GM12878 (cell line): ENCODE measurements around the gene RAD1. TPM values are rescaled to one million over a fixed set of nuclear protein-coding genes. Genes with fewer than 3 reads are reported as not detected.

Experiments
- ASH2L ChIP-seq: fragments of 300-600, 200-600 bp; sonication (generic); IDR thresholded peaks from 2 replicates; pipeline ENCODE4 v1.6.1; 2017; ENCODE audit warnings: low read depth, mild to moderate bottlenecking, borderline replicate concordance
- BACH1 ChIP-seq: fragments of 450-650 bp; IDR thresholded peaks from 2 replicates; pipeline ENCODE4 v1.6.1; 2017; ENCODE audit warnings: mild to moderate bottlenecking, borderline replicate concordance
- CBFB ChIP-seq: IDR thresholded peaks from 2 replicates; pipeline ENCODE4 v1.6.1; 2016; ENCODE audit warnings: antibody characterized with exemption, low read depth
- CBX5 ChIP-seq: sonication (generic); IDR thresholded peaks from 2 replicates; pipeline ENCODE4 v1.6.1; 2016; ENCODE audit warnings: low read depth, moderate library complexity, mild to moderate bottlenecking, inconsistent platforms
- CREB1 ChIP-seq: IDR thresholded peaks from 2 replicates; pipeline ENCODE4 v1.6.1; 2012; ENCODE audit warnings: low read depth, mild to moderate bottlenecking, inconsistent platforms
- FOXM1 ChIP-seq: IDR thresholded peaks from 2 replicates; pipeline ENCODE4 v1.6.1; 2012; ENCODE audit warnings: low read depth, mild to moderate bottlenecking, inconsistent platforms, low read length, moderate library complexity
- GABPA ChIP-seq: IDR thresholded peaks from 2 replicates; pipeline ENCODE4 v1.6.1; 2014; ENCODE audit warnings: antibody characterized with exemption, low read depth, mild to moderate bottlenecking, inconsistent platforms
- JUND ChIP-seq: IDR thresholded peaks from 2 replicates; pipeline ENCODE4 v1.6.1; 2012; ENCODE audit warnings: low read depth, mild to moderate bottlenecking, low read length, improper control_type of control experiment, moderate library complexity
- LARP7 ChIP-seq: fragments of 450-650 bp; IDR thresholded peaks from 2 replicates; pipeline ENCODE4 v1.6.1; 2017; ENCODE audit warnings: mild to moderate bottlenecking
- MEF2A ChIP-seq: IDR thresholded peaks from 2 replicates; pipeline ENCODE4 v1.6.1; 2011; ENCODE audit warnings: low read depth, mild to moderate bottlenecking, low read length, moderate library complexity; ENCODE audit not compliant: insufficient read depth
- NFIC ChIP-seq: IDR thresholded peaks from 2 replicates; pipeline ENCODE4 v1.6.1; 2012; ENCODE audit warnings: low read depth, mild to moderate bottlenecking, inconsistent platforms, low read length, moderate library complexity
- NFYB ChIP-seq: IDR thresholded peaks from 2 replicates; pipeline ENCODE4 v1.6.1; 2011; ENCODE audit warnings: low read depth, mild to moderate bottlenecking, low read length, improper control_type of control experiment, moderate library complexity; ENCODE audit not compliant: insufficient read depth
- POLR2A ChIP-seq: IDR thresholded peaks from 2 replicates; pipeline ENCODE4 v1.6.1; 2011; ENCODE audit warnings: low read depth, mild to moderate bottlenecking, low read length
- RFX5 ChIP-seq: IDR thresholded peaks from 2 replicates; pipeline ENCODE4 v1.6.1; 2011; ENCODE audit warnings: low read depth, low read length, improper control_type of control experiment
- RUNX3 ChIP-seq: IDR thresholded peaks from 2 replicates; pipeline ENCODE4 v1.6.1; 2012; ENCODE audit warnings: low read length, inconsistent platforms
- polyA plus RNA-seq, 11 experiments: library from polyadenylated mRNA; depleted of rRNA in 4 of 11; unstranded in 6 of 11; stranded (reverse) in 5 of 11; fragments of >200 nt; fragmentation: Nextera tagmentation in 4 of 11; fragmentation: Illumina TruSeq in 1 of 11; extraction: Ambion mirVana in 4 of 11; extraction: Trizol in 1 of 11; gene quantifications; 1 replicate in 1 of 11; 2 replicates in 10 of 11; pipeline versions ENCODE4 v1.2.1 to v1.2.3, GENCODE V29; 2011 to 2016; ENCODE audit warnings: inconsistent platforms in 2 of 11, missing spikeins in 2 of 11, low read depth in 1 of 11
- total RNA-seq, 4 experiments: library from RNA; depleted of rRNA in 3 of 4; stranded (reverse); fragments of >200 nt in 3 of 4; fragmentation: Illumina TruSeq in 1 of 4; extraction: Trizol in 1 of 4; gene quantifications; 2 replicates each; pipeline versions ENCODE4 v1.2.1 to v1.2.3, GENCODE V29; 2013 to 2021
- TF ChIP-seq, protein P1 (sequence below): fragments of 150-350 bp; IDR thresholded peaks from 2 replicates; pipeline ENCODE4 v1.6.1; 2016; ENCODE audit warnings: low read depth, low read length
- TF ChIP-seq, protein P2 (sequence below): fragments of 450-650 bp; IDR thresholded peaks from 2 replicates; pipeline ENCODE4 v1.6.1; 2017; ENCODE audit warnings: mild to moderate bottlenecking, moderate library complexity
- TF ChIP-seq, protein P3 (sequence below): fragments of 450-650 bp; IDR thresholded peaks from 2 replicates; pipeline ENCODE4 v1.6.1; 2017; ENCODE audit warnings: low read depth, mild to moderate bottlenecking, moderate library complexity

Gene RAD1
- total and polyA plus RNA-seq, 10 of the 15 experiments (the other 5 are each of a cell fraction or from before 2014, with no cell fraction given), result 21.1 to 58.4 (median 37.2) TPM

DNA sequence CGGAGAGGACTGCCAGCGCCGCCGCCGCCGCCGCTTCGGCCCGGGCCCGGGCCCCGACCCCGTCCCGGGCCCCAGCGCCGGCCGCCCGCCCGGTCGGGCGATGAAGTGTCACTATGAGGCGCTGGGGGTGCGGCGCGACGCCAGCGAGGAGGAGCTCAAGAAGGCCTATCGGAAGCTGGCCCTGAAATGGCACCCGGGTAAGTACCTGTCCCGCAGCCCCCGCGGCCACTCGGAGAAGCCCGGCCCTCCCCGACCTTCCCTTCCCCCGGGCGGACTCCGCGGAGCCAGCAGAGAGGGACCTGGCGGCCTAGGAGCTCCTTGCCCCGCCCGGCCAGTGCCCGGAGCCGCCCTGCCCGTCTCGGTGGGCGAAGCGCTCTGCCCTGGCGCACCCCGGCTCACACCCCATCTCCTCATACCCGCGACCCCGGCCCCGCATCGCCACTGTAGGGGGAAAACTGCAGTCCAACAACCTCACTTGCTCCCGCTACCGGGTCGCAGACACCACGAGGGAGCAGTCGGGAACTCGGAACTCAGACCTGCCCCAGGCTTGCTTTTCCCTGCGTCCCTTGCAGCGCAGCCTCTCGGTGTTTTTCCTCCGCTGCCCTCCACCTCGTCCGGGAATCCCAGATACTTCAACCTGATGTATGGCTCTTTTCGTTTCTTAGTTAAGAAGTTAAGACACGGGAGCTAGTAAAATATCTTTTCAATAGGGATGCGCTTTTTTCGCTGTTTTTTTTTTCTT lies 14.6 kb upstream of the RAD1 start (continued):
- TF ChIP-seq MEF2A, result no peak
- no peak for TF ChIP-seq FOXM1
- peak; percentile 39; the same call in 1 of the 2 replicates for TF ChIP-seq LARP7
- TF ChIP-seq BACH1, result peak; percentile 39; the same call in 1 of the 2 replicates
- TF ChIP-seq RUNX3, result 0 out of 2 replicates have a peak, but pooled peaks have one; percentile 14
- no peak for TF ChIP-seq ASH2L
- TF ChIP-seq, protein P1, sequence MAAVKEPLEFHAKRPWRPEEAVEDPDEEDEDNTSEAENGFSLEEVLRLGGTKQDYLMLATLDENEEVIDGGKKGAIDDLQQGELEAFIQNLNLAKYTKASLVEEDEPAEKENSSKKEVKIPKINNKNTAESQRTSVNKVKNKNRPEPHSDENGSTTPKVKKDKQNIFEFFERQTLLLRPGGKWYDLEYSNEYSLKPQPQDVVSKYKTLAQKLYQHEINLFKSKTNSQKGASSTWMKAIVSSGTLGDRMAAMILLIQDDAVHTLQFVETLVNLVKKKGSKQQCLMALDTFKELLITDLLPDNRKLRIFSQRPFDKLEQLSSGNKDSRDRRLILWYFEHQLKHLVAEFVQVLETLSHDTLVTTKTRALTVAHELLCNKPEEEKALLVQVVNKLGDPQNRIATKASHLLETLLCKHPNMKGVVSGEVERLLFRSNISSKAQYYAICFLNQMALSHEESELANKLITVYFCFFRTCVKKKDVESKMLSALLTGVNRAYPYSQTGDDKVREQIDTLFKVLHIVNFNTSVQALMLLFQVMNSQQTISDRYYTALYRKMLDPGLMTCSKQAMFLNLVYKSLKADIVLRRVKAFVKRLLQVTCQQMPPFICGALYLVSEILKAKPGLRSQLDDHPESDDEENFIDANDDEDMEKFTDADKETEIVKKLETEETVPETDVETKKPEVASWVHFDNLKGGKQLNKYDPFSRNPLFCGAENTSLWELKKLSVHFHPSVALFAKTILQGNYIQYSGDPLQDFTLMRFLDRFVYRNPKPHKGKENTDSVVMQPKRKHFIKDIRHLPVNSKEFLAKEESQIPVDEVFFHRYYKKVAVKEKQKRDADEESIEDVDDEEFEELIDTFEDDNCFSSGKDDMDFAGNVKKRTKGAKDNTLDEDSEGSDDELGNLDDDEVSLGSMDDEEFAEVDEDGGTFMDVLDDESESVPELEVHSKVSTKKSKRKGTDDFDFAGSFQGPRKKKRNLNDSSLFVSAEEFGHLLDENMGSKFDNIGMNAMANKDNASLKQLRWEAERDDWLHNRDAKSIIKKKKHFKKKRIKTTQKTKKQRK, result no peak
- TF ChIP-seq NFIC, result no peak
- TF ChIP-seq CREB1, result no peak
- TF ChIP-seq, protein P2, sequence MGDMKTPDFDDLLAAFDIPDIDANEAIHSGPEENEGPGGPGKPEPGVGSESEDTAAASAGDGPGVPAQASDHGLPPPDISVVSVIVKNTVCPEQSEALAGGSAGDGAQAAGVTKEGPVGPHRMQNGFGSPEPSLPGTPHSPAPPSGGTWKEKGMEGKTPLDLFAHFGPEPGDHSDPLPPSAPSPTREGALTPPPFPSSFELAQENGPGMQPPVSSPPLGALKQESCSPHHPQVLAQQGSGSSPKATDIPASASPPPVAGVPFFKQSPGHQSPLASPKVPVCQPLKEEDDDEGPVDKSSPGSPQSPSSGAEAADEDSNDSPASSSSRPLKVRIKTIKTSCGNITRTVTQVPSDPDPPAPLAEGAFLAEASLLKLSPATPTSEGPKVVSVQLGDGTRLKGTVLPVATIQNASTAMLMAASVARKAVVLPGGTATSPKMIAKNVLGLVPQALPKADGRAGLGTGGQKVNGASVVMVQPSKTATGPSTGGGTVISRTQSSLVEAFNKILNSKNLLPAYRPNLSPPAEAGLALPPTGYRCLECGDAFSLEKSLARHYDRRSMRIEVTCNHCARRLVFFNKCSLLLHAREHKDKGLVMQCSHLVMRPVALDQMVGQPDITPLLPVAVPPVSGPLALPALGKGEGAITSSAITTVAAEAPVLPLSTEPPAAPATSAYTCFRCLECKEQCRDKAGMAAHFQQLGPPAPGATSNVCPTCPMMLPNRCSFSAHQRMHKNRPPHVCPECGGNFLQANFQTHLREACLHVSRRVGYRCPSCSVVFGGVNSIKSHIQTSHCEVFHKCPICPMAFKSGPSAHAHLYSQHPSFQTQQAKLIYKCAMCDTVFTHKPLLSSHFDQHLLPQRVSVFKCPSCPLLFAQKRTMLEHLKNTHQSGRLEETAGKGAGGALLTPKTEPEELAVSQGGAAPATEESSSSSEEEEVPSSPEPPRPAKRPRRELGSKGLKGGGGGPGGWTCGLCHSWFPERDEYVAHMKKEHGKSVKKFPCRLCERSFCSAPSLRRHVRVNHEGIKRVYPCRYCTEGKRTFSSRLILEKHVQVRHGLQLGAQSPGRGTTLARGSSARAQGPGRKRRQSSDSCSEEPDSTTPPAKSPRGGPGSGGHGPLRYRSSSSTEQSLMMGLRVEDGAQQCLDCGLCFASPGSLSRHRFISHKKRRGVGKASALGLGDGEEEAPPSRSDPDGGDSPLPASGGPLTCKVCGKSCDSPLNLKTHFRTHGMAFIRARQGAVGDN, result peak; percentile 27; the same call in 1 of the 2 replicates
- TF ChIP-seq RFX5, result no peak
- TF ChIP-seq CBX5, result no peak
- no peak for TF ChIP-seq GABPA
- TF ChIP-seq, protein P3, sequence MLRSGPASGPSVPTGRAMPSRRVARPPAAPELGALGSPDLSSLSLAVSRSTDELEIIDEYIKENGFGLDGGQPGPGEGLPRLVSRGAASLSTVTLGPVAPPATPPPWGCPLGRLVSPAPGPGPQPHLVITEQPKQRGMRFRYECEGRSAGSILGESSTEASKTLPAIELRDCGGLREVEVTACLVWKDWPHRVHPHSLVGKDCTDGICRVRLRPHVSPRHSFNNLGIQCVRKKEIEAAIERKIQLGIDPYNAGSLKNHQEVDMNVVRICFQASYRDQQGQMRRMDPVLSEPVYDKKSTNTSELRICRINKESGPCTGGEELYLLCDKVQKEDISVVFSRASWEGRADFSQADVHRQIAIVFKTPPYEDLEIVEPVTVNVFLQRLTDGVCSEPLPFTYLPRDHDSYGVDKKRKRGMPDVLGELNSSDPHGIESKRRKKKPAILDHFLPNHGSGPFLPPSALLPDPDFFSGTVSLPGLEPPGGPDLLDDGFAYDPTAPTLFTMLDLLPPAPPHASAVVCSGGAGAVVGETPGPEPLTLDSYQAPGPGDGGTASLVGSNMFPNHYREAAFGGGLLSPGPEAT, result no peak
- no peak for TF ChIP-seq NFYB
- TF ChIP-seq CBFB, result no peak
- TF ChIP-seq JUND, result no peak
- TF ChIP-seq POLR2A, result peak; percentile 88
- TF ChIP-seq, all 136 proteins: peak for 24
